Neural cell (in vitro differentiated cells): ENCODE data around the gene CHD8.

Experiments
- CTCF ChIP-seq: fragments of 450-650 bp; IDR thresholded peaks from 2 replicates; pipeline ENCODE4 v1.5.1; 2014; ENCODE audit warnings: antibody characterized with exemption, mild to moderate bottlenecking, moderate library complexity; ENCODE audit not compliant: poor library complexity, severe bottlenecking
- EZH2 ChIP-seq: fragments of 200-600, 300-800 bp; shearing (Covaris generic), sonication (generic); IDR thresholded peaks from 2 replicates; pipeline ENCODE4 v1.6.1; 2014; ENCODE audit warnings: antibody characterized with exemption, low read length, borderline replicate concordance, mild to moderate bottlenecking; ENCODE audit not compliant: insufficient read depth, poor library complexity, severe bottlenecking
- POLR2AphosphoS5 ChIP-seq: IDR thresholded peaks from 2 replicates; pipeline ENCODE4 v1.6.1; 2012
- RAD21 ChIP-seq: fragments of 450-650 bp; conservative IDR thresholded peaks from 2 replicates; pipeline ENCODE4 v1.6.1; 2014; ENCODE audit warnings: antibody characterized with exemption, mild to moderate bottlenecking, moderate library complexity
- SMC3 ChIP-seq: fragments of 450-650 bp; conservative IDR thresholded peaks from 2 replicates; pipeline ENCODE4 v1.6.1; 2014; ENCODE audit warnings: antibody characterized with exemption, mild to moderate bottlenecking, moderate library complexity; ENCODE audit not compliant: poor library complexity

- no peak for TF ChIP-seq CTCF
- TF ChIP-seq EZH2, result no peak
- TF ChIP-seq POLR2AphosphoS5, result no peak
- no peak for TF ChIP-seq SMC3
- no peak for TF ChIP-seq RAD21
Measured at GRCh38 chr14:21440859-21441258, 15.1 kb downstream of the CHD8 start.
